RPMI7951 (cell line): ENCODE results near the gene RRAGD. TPM values are rescaled to one million over a fixed set of nuclear protein-coding genes. Genes with fewer than 3 reads are reported as not detected.
"Not testable (repeated sequence)": the region's sequence is repeated elsewhere in the genome, so short reads cannot be mapped to it uniquely, and the experiment has no call there.

Experiments used
- DNase-seq: peaks from one replicate; pipeline ENCODE4 v3.0.0-alpha.2; 2012; ENCODE audit warnings: low read depth
- total RNA-seq: library from RNA; depleted of rRNA; stranded (reverse); fragments of >200 nt; shearing (Covaris generic); gene quantifications from 2 replicates; pipeline ENCODE4 v1.2.3, GENCODE V29; 2014

The RRAGD gene
- total RNA-seq, 1 experiment from 2014 or later = under 0.01 TPM

DNA sequence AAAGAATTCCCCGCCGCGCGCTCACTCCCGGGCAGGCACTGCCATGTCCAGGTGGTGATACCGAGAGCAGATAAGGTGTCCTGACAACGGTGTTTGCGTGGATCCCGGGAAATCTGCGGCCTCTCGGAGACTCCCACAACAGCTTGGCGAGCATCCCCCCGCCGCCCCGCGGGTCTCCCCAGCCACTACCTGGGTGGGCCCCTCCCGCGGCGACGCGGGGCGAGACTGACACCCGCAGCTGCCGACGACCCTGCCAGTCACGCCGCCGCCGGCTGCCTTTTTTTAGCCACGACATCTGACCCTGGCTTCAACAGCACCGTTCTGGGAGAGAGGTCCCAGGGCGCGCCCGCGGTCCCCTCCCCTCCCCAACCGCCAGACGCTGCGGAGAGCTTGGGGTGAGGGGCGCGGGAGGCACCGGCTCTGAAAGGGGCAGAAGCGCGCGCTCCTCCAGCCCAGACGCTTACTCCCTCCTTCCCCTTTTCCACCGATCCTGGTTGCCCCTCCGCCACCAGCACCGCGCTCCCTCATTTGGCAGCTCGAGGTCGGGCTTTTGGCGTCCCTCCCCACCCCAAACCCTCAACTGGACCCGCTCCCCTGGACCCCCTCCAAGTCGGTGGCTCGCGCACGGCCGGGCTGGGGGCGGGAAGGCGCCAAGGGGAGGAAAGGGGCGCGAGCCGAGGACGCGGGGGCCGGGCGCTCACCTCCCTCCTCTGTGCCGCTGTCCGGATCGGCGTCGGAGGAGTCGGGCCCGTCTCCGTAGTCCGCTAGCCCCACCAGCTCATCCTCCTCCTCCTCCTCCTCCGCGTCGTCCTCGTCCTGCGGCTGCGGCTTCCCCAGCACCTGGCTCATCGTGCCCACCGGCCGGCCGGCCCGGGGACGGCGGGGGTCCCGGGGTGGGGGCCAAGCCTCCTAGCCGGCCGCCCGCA, 665 bp downstream of the RRAGD start:
- DNase-seq = no peak

DNA sequence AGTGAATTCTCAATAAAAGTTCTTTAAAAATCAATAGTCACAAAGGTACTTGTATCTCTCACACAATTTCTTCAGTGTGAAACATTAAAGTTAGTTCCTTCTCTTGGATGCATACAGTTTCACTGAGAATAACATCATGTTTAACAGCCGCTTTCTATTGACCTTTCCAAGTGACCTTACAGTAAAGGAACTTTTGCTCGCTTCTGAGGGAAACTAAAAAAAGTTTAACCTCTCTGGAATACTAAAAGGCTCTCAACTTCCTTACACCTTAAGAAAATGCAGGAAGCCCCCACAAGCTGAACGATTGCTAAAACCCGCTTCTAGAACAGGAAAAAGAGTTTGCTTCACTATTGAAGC, 1.3 kb downstream of the RRAGD start:
- no peak for DNase-seq

DNA sequence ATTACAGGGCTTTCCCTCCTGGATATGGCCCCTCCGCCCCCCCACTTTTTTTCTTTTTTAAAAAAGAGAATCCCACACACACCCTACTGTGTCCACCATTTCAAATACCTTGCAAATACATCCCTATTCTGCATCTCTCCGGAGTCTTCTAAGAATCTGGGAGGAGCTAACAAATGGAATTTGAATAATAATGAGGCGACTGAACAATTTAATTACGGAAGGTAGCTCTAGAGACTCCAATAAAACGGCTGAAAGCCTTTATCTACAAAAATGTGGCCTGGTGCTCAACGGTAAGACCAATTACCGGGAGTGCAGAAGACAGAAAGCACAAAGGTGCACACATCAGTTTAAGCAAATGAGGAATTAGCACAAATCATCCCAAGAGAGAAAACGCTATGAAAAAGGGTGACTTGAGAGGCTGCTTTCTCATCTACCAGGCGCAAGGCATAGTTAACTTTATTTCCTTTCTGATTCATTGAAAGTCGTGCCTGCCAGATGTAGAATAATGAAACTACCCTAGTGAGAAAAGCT, 1.8 kb downstream of the RRAGD start:
- no peak for DNase-seq

DNA sequence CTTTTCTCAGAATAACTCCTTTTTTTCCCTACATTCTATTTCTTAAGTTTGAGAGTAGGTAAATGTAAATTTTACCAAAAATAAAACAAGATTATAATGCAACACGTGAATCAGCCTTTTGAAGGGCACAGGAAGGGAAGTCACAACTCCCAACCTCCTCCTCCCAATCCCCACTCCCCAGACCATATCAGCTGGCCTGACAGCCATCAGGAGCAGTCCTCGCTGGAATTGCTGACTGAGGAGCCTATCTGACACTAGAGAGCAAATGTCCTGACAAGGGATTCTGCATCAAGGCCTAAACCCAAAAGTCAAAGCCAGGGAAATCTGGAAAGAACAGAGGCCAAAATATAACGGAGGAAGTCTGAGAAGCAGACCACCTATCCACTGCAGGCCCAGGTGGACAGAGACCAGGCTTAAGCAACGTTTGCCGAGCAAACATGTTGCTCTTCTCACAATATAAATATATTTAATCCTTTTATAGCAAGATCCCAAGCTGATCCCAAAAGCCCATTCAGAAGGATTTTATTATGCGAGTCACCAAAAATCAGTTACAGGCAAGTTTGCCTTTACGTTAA, 2.5 kb downstream of the RRAGD start:
- no peak for DNase-seq

DNA sequence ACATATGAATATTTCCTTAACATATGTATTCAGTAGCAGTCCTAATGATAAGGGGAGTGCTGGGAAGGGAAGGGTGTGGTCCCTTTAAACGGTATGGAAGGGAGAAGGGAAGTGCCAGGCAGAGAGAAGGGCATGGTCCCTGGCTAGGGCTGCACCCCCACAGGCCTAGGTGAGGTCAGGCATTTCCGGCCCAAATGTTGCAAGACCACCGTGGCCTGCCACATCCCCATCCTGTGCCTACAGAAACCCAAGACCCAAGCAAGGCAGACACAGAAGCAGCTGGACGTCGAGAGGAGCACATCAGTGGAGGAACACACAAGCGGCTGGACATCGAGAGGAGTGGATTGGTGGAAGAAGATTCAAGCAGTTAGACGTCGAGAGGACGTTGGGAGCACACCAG, 5.9 kb downstream of the RRAGD start:
- no peak for DNase-seq

DNA sequence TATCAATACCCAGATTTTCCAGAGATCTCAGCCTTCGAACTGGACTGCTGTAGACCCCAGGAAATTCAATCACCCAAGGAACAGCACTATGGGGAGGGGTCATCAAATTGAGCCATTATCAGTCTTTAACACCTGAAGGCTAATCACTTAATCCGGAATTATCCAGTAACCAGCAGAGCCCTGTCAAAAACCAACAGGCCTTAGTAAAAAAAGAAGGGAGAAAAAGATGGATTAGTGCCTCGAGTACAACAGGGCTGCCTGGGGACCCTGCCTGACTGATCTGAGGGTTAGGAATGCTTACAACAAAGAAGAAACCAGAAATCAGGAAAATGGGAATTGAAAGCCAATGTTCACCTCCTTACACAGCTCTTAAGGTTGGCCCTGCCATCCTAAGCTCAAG, 7.6 kb downstream of the RRAGD start:
- no peak for DNase-seq

DNA sequence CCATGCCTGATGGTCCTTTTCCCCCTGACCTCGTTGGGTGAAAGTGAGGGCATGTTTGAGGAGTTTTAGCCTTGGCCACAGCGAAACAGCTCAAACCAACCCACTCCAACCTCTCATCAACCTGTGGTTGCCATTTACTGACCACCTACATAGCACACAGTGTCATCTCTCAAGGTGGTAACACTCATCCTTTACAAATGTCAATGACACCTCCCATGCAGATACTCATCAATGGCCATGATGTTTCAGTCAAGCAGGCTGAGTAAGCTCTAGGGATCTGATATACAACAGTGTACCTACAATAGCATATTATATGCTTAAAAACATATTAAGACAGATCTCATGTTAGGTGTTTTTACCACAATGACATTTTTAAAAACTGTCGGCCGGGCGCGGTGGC, 9.3 kb downstream of the RRAGD start:
- DNase-seq = no peak

DNA sequence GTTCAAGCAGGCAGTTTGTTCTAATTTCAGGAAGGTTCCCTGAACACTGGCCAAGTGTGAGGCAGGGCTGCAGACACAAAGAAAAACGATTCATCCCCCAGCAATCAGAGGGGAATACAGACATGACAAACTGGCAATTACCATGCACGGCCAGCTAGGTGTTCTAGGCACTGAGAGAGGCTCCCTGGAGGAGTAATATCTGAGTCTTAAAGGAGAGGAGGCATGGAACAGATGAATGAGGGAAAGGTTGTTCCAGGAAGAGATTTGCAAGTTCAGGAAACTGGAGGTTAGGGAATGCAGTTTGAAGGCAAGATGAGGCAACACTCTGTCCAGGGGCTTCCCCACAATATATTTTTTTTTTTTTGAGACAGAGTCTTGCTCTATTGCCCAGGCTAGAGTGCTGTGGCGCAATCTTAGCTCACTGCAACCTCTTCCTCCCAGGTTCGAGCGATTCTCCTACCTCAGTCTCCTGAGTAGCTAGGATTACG, 11.1 kb downstream of the RRAGD start:
- no peak for DNase-seq

DNA sequence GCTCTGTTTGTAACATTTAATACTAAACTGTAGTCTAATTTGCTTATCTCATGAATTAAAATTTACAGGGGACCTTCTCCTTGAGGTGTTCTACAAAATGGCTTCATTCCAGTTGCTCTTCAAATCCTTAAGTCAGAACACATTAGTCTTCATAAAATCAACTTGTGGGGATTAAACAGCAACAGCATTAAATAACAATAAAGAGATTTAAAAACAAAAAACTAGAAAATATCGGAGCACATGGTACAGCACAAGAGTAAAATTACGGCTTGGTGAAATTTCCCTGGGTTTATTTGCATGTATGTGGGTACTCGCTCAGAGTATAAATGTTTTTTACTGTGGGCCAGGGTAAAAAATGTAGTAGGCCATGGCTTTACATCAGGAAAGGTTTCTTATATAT, 12.0 kb downstream of the RRAGD start:
- DNase-seq = no peak

DNA sequence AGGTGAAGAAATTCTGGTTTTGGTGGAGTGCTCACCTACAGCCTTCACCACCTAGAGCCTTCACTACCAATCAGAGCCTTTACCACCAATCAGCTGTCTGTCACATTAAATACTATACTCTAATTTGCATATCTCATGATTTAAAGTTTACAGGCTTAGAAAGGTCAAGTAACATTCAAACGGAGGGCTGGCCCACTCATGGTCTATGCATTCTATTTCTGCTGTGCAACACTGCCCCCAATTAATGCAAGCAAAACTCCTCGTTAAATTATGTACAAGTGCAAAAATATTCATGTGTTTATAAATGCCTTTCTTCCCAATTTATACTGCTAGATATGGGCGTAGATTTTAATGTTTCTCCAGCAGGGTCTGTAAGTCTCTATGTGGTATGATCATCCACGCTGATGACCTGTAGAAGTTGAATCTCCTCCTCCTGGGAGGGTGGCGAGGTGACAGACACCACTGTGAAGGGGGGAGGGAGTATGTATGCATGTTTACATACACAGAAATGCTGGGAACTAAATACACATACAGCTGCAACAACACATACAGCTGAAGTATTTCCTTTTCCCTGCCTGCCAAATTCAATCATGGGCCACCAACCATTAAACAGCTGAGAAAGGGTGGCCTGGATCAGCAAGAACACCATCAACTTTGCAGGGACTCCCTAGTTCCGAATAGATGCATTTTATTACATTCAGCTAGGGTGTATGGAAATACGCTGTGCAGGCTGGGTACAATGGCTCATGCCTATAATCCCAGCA, 13.1 kb downstream of the RRAGD start:
- no peak for DNase-seq

DNA sequence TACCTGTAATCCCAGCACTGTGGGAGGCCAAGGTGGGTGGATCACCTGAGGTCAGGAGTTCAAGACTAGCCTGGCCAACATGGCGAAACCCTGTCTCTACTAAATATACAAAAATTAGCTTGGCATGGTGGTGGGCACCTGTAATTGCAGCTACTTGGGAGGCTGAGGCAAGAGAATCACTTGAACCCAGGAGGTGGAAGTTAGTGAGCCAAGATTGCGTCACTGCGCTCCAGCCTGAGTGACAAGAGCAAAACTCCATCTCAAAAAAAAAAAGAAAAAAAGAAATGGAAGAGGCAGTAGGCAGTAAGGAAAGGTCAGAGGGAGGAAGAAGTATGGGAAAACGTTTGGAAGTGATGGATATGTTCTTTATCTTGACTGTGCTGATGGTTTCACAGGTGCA, 14.2 kb downstream of the RRAGD start:
- DNase-seq = not testable (repeated sequence)

DNA sequence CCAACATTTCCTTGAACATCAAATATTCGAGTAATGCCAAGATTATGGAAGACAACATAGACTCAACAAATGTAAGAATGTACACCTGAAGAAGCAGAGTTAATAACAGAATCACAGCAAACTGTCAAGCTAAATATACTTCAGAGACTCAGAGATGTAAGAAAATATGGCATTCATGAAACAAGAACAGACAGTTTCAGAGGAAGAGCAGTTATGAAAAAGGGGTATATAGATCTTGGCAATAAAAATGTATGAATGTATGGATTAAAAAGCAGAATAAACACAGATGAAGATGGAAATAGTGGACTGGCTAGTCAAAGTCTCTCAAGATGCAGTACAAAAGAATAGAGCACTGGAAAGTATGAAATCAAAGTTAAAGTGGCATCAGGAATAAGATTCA, 18.4 kb downstream of the RRAGD start:
- no peak for DNase-seq

DNA sequence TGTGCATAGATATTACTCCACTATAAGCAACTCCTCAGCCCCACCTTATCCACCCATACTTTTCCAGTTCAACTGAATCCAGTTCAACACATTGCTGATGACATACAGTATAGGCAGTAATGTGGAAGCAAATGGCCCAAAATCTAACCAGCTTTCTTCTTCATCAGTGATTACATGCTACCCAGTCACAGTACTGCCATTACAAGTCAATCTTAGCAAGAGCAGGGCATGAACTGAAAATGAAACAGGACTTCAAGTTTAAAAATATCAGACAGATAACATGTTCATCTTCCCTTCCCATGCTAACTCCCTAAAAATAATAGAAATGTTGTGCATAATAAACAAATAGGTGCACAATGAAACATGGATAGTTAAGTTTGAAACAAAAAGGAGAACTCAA, 19.2 kb downstream of the RRAGD start:
- no peak for DNase-seq

DNA sequence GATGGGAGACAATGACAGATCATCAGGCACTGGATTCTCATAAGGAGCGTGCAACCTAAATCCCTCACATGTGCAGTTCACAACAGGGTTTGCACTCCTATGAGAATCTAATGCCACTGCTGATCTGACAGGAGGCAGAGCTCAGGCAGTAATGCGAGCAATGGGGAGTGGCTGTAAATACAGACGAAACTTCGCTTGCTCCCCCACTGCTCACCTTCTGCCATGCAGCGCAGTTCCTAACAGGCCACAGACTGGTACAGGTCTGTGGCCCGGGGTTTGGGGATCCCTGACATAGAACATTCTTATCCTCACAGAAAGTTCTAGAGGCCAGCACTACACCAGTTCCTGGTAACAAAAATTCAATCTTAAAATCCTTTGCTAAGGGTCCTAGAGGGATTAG, 23.2 kb downstream of the RRAGD start:
- DNase-seq = no peak

DNA sequence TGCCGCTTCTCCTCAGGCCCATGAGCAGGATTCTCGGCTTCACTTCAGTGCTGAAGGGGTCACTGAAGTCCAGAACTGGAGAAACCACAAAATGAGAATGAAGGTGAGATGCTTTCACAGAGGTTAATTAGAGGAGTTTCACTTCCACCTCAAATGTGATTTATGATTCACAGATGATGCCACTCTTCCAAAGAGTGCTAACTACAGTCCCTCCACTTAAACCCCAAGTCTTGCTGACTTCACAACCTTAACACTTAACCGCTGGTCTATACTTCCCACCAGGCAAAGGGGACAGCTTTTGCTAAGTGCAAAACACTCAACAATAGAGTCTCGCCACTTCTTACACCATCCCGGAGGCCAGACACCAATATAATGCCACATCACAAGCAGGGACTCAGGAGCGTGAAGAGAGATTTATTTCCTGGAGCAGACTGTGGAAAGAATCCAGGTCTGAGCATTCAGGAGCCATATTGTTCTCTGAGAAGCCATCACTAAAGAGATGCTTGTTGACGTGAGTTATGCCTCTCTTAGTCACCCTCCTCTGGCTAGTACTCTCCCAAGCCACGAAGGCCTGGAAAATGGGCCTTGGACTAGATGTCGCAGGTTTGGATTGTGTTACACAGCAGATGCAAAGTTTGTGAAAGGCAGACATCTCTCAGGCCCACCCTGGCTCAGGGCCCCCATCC, 24.4 kb downstream of the RRAGD start:
- DNase-seq = no peak

DNA sequence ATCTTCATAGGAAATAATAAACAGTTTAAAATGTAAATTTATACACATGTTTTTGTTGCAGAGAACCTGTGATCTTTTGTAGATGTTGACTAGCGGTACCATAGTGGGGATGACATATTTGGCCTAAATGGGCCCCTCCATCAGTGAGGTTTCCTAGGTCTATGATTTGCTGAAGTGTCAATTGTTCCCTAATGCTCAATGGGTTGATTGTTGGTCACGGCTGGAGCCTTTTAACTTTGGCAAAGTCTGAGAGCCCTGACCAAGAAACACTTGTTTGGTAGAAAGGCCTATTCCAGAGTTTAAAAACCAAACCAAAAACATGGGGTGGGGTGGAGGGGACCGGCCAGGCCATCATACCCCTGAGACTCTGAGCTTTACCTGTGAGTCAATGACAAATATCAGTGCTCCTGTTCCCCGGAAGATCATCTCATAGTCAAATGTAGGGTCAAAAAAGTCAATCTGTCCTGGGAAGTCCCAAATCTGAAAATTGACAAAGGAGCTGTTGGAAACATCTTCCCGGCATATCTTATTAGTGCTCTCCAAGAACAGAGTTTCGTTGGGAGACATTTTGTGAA, 25.1 kb downstream of the RRAGD start:
- DNase-seq = no peak

DNA sequence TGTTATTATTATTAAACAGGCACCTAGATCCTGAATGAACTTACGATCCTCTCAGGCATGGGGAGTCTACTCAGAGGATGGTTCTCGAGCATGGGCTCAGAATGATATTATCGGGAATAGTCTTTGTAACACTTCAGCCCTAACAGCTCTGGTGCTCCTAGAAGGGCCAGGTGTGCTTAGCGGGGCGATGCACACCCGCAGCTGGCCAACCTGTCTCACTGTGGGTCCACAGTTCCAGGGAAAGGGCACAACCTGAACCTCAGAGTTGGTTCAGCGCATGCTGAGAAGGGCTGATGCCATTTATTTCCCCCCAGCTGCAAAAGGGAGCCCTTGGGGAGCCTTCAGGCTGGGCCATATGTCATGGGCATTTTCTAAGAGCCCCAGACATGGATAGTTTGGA, 26.2 kb downstream of the RRAGD start:
- no peak for DNase-seq

DNA sequence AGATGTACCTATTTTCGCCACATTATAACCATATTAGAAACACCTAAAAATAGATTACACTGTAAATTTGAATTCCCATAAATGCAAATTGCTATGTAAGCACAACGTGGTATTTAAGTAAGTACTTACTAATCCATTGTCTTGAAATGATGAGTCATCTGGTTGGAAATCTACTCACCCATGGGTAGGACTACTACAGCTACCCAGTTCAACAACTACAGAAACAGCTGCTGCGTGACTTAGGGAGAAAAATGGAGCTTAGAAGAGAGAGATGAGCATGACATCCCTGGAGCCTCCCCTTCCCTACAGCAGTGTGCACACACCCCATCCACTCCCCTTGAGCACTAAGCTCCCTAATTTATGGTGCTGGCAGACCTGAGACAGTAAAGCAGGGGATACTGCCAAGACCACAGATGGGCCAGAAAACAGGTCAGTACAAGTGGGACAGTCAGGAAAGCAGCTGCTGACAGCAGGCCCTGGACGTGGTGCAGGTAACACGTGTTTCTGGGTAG, 26.9 kb downstream of the RRAGD start:
- DNase-seq = peak; percentile 51

DNA sequence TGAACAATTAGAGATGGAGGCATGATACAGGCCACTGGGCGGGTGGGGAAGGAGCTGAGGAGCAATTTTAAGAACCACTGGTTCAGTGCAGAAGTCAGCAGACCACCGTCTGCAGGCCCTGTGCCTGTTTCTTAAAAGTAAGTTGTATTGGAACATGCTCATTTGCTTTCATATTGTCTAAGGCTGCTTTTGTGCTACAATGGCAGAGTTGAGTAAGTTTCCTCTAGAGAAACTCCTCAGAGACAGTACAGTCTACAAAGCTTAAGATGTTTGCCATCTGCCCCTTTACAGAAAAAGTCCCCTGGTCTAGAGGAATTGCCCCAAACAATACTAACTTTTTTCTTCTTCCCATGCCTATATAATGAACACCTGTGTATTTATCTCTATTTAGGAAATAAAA, 31.0 kb downstream of the RRAGD start:
- DNase-seq = no peak

DNA sequence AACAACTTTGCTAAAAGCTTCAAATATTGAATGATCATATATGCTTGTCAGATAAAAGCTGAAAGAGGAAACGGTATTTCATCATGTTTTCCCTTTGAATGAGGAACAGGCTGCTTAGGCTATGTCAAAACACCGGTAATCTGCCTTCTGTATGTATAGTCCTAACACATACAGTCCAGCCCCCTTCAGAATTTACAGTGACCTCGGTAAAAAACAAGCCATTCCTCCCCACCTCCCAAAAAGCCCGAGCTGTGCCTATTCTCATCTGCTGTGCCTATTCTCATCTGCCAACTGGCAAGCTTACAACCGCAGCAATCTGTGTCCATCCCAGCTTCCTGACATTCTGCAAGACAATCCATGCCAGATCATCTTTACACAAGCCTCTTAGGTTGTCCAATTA, 32.8 kb downstream of the RRAGD start:
- no peak for DNase-seq

DNA sequence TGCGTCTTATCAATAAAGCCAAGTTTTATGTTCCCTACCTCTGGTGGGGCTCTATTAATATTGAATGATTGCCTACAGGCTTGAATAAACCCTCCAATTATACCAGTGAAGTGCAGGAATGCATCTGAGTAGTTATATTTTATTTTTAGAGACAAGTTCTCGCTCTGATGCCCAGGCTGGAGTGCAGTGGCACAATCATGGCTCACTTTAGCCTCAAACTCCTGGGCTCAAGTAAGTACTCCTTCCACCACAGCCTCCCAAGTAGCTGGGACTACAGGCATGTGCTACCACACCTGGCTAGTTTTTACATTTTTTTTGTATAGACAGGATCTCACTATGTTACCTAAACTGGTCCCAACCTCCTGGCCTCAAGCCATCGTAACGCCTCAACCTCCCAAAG, 33.4 kb downstream of the RRAGD start:
- DNase-seq = no peak
